Mesendoderm (in vitro differentiated cells): ENCODE data around the gene ZBTB48.
A peak's percentile ranks its signal among the peaks of the same experiment; 100 is the strongest.

Source experiments
- DNase-seq: peaks from one replicate; pipeline ENCODE4 v3.0.0; 2013
- H2AK5ac ChIP-seq: 2 replicates; pipeline ENCODE4 v1.6.1; 2013; ENCODE audit warnings: low read length, inconsistent platforms
- H2BK120ac ChIP-seq: 2 replicates; pipeline ENCODE4 v1.6.1; 2013; ENCODE audit warnings: low read depth, mild to moderate bottlenecking, low read length, moderate library complexity, mixed read lengths
- H2BK15ac ChIP-seq: replicated peaks from 2 replicates; pipeline ENCODE4 v1.6.1; 2013; ENCODE audit warnings: low read depth, mild to moderate bottlenecking, moderate library complexity
- H2BK5ac ChIP-seq: 2 replicates; pipeline ENCODE4 v1.6.1; 2013; ENCODE audit warnings: low read length, inconsistent platforms
- H3K18ac ChIP-seq: 2 replicates; pipeline ENCODE4 v1.6.1; 2013; ENCODE audit warnings: mild to moderate bottlenecking, low read length, mixed read lengths
- H3K23ac ChIP-seq: one replicate; pipeline ENCODE4 v1.6.1; 2013; ENCODE audit warnings: low read length
- H3K27ac ChIP-seq: 2 replicates; pipeline ENCODE4 v1.5.1; 2013; ENCODE audit warnings: low read depth, mild to moderate bottlenecking, inconsistent platforms, low read length, moderate library complexity
- H3K27me3 ChIP-seq: 2 replicates; pipeline ENCODE4 v1.6.1; 2013; ENCODE audit warnings: low read length, control low read depth, mild to moderate bottlenecking, inconsistent platforms; ENCODE audit not compliant: insufficient read depth, poor library complexity
- H3K36me3 ChIP-seq: 2 replicates; pipeline ENCODE4 v1.6.1; 2013; ENCODE audit warnings: low read length, inconsistent platforms; ENCODE audit not compliant: control insufficient read depth, insufficient read depth
- H3K4ac ChIP-seq: one replicate; pipeline ENCODE4 v1.6.1; 2013; ENCODE audit warnings: low read depth, mild to moderate bottlenecking, low read length, moderate library complexity
- H3K4me1 ChIP-seq: 2 replicates; pipeline ENCODE4 v1.6.1; 2013; ENCODE audit warnings: low read depth, low read length, inconsistent platforms; ENCODE audit not compliant: control insufficient read depth
- H3K4me2 ChIP-seq: 2 replicates; pipeline ENCODE4 v1.6.1; 2013; ENCODE audit warnings: low read length
- H3K4me3 ChIP-seq: 2 replicates; pipeline ENCODE4 v1.5.1; 2013; ENCODE audit warnings: mild to moderate bottlenecking, low read length
- H3K56ac ChIP-seq: one replicate; pipeline ENCODE4 v1.6.1; 2013; ENCODE audit warnings: low read length
- H3K79me1 ChIP-seq: 2 replicates; pipeline ENCODE4 v1.6.1; 2013; ENCODE audit warnings: low read length, inconsistent platforms
- H3K79me2 ChIP-seq: 2 replicates; pipeline ENCODE4 v1.6.1; 2013; ENCODE audit warnings: mild to moderate bottlenecking, low read length; ENCODE audit not compliant: control insufficient read depth, insufficient read depth
- H3K9ac ChIP-seq: 2 replicates; pipeline ENCODE4 v1.6.1; 2013; ENCODE audit warnings: low read length, inconsistent platforms
- H4K5ac ChIP-seq: one replicate; pipeline ENCODE4 v1.6.1; 2013; ENCODE audit warnings: low read length
- H4K8ac ChIP-seq: one replicate; pipeline ENCODE4 v1.6.1; 2013; ENCODE audit warnings: low read depth, mild to moderate bottlenecking, control low read depth, low read length, moderate library complexity
- WGBS: extraction: QIAGEN DNeasy Blood & Tissue Kit; methylation state at CpG from one replicate; pipeline ENCODE4 v1.1.7; 2013; ENCODE audit warnings: low lambda C conversion rate, missing lambda C conversion rate; ENCODE audit not compliant: insufficient coverage; ENCODE audit errors: extremely low coverage; 5-methylcytosine and 5-hydroxymethylcytosine counted together

The ZBTB48 gene

DNA sequence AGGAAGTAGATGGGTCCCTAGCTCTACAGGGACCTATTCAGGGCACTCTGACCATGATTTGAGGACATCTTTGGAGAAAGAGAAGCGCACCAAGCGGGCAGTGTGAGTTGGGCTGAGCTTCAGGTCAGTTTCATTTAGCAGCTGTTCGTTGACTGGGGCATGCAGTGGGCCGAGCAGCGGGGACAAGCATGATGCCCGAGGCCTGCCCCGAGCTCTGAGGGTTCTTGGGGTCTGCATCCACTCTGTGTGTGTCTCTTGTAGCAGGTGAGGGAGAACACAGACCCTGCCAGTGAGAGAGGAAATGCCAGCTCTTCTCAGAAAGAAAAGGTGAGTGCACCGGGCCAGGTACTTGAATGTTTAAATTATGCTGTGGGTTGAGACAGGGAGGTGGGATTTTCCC, 50.2 kb downstream of the ZBTB48 start:
- Histone ChIP-seq H3K18ac (no peak overlapping the region), H3K23ac (no peak overlapping the region), H4K8ac (no peak overlapping the region), H2AK5ac (no peak overlapping the region), H2BK120ac (no peak overlapping the region), H3K27me3 (no peaks in the 10 kb centered on the region), H3K9ac (no peak overlapping the region), H3K36me3 (no peaks in the 10 kb centered on the region), H3K27ac (no peak overlapping the region), H3K56ac (no peak overlapping the region), H2BK5ac (no peak overlapping the region), H3K79me2 (peaks cover 3% of the 10 kb centered on the region), H2BK15ac (no peak overlapping the region), H4K5ac (no peak overlapping the region), H3K4me2 (no peak overlapping the region), H3K4ac (no peak overlapping the region), H3K79me1 (peaks cover 9% of the 10 kb centered on the region), H3K4me3 (no peak overlapping the region), H3K4me1 (no peaks in the 10 kb centered on the region)
- WGBS, result no CpG with 5 or more reads among the region's 8 CpGs
- DNase-seq, result no peak

DNA sequence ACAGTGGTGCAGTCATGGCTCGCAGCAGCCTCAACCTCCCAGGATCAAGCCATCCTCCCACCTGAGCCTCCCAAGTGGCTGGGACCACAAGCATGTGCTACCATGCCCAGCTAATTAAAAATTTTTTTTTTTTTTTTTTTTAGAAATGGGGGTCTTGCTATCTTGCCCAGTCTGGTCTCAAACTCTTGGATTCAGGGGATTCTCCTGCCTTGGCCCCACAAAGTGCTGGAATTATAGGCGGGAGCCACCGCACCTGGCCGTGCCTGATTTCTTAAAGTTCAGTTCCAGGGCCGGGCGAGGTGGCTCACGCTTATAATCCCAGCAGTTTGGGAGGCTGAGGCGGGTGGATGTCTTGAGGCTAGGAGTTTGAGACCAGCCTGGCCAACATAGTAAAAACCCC, 51.3 kb downstream of the ZBTB48 start:
- Histone ChIP-seq H4K5ac (no peak overlapping the region), H2BK5ac (no peak overlapping the region), H2BK15ac (no peak overlapping the region), H3K9ac (no peak overlapping the region), H3K18ac (no peak overlapping the region), H2BK120ac (no peak overlapping the region), H3K36me3 (no peaks in the 10 kb centered on the region), H3K27ac (no peak overlapping the region), H3K4me1 (no peaks in the 10 kb centered on the region), H3K79me1 (peaks cover 8% of the 10 kb centered on the region), H3K4me2 (no peak overlapping the region), H3K4me3 (no peak overlapping the region), H2AK5ac (no peak overlapping the region), H3K56ac (no peak overlapping the region), H3K79me2 (peaks cover 2% of the 10 kb centered on the region), H3K27me3 (no peaks in the 10 kb centered on the region), H3K23ac (no peak overlapping the region), H4K8ac (no peak overlapping the region), H3K4ac (no peak overlapping the region)
- no peak for DNase-seq
- no CpG with 5 or more reads among the region's 8 CpGs for WGBS

DNA sequence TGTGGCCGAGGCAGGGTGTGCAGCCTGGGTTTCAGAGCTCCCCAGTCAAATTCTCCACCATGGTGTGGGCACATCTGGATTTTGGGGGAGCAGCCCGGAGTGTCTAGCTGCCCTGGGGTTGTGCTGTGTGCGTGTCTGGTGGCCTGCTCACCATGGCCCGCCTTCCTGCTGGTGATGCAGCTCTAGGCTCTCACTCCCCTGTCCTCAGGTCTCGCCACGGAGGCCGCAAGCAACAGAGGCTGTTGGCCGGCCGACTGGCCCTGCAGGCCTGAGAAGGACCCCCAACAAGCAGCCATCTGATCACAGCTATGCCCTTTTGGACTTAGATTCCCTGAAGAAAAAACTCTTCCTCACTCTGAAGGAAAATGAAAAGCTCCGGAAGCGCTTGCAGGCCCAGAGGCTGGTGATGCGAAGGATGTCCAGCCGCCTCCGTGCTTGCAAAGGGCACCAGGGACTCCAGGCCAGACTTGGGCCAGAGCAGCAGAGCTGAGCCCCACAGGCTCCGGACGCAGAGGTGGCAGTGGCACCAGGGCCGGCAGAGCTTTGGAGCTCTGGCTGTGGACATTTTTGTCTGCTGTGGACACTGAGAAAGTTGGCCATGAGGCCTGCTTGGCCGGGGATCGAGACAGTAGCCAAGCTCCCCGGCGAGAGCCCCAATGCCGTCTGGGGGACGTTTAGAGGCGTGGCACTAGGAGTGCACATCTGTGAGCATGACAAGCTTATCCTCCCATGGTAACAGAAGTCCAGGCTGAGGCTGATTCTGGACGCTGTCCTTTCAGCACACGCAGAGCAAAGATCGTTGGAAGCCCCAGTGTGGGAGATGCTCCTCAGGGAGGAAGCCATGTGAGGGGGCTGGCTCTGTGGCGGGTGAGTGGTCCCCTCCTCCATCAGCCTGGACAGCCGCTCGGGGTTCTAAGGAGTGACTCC, 53.1 kb downstream of the ZBTB48 start:
- H2BK5ac ChIP-seq, result no peak overlapping the region
- no peak overlapping the region for H2BK15ac ChIP-seq
- H2AK5ac ChIP-seq, result no peak overlapping the region
- no peak overlapping the region for H3K18ac ChIP-seq
- no peak overlapping the region for H3K4me2 ChIP-seq
- no peak overlapping the region for H3K27ac ChIP-seq
- no peaks in the 10 kb centered on the region for H3K27me3 ChIP-seq
- H4K5ac ChIP-seq, result no peak overlapping the region
- no peak overlapping the region for H3K4ac ChIP-seq
- H3K79me2 ChIP-seq, result no peaks in the 10 kb centered on the region
- DNase-seq, result no peak
- peaks cover under 1% of the 10 kb centered on the region for H3K79me1 ChIP-seq
- no peak overlapping the region for H3K23ac ChIP-seq
- no peak overlapping the region for H3K9ac ChIP-seq
- peaks cover 7% of the 10 kb centered on the region for H3K36me3 ChIP-seq
- H3K4me3 ChIP-seq, result no peak overlapping the region
- WGBS, result no CpG with 5 or more reads among the region's 30 CpGs
- no peak overlapping the region for H3K56ac ChIP-seq
- H3K4me1 ChIP-seq, result no peaks in the 10 kb centered on the region
- no peak overlapping the region for H2BK120ac ChIP-seq
- no peak overlapping the region for H4K8ac ChIP-seq

DNA sequence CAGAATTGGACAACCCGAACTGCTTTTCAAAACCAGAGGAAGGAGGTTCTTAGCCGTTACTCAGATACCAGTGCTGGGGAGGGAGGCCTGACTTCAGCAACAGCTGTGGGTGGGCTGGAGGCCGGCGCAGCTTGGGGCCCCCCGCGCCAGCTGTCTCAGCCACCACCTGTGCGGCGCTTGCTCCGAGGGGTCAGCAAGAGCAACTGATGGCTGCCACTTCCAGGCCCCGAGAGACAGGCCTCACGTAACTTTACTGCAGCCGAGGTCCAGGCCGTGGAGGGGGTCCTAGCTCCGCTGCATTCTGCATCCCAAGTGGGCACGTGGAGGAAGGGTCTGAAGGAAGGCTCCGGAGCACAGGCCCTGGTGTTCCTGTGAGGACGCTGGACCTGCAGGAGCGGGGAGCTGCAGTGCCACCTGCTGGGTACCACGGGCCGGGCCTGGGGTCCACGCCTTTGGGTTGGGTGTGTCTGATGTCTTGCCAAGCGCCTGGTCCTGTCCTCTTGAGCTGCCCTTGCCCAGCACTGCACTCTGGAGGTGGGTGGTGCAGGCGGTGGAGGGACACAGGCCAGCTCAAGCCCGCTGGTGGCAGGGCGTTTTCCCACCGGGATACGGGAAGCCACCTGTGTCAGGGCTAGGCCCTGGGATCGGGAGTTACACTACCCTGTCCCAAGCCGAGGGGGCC, 54.7 kb downstream of the ZBTB48 start:
- no CpG with 5 or more reads among the region's 29 CpGs for WGBS
- DNase-seq, result peak; percentile 56
- peaks cover 11% of the 10 kb centered on the region for H3K36me3 ChIP-seq

DNA sequence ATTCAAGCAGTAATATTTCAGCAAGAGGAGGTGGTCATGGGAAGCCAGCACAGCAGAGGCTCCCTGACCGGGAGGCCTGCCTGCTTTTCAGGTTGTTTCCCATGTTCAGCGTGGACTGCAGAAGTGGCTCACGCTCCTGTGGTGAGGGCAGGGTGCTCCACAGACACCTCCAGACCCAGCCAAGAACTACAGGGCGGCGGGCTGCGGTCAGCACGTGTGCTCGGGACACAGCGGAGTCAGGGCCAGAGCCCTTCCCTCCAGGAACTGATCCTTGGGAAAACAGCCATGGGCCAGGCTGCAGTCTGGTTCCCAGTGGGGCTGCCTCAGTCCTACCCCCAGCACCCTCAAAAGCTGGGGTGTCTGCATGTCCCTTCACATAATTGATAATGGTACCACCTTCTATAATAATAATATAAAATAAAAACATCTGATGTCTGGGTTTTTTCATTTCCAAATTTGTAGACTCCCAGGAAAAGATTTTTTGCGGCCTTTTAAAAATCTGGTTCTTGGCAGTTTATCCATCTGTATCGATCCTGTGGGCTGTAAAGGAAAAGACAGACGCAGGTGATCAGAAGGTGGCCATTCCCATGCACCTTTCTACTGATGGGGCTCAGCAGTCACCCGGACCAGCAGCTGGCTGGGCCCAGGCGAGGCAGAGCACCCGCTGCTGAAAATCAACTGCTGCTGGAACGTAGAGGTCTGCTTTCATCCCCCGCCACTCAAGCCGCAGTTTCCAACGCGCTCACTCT, 55.5 kb downstream of the ZBTB48 start:
- no peaks in the 10 kb centered on the region for H3K4me1 ChIP-seq
- H3K27me3 ChIP-seq, result no peaks in the 10 kb centered on the region
- H3K4me2 ChIP-seq, result no peak overlapping the region
- no peak overlapping the region for H3K4me3 ChIP-seq
- no peak for DNase-seq
- no peak overlapping the region for H3K4ac ChIP-seq
- no peak overlapping the region for H4K5ac ChIP-seq
- no peak overlapping the region for H4K8ac ChIP-seq
- H2BK120ac ChIP-seq, result no peak overlapping the region
- H3K79me2 ChIP-seq, result no peaks in the 10 kb centered on the region
- H3K36me3 ChIP-seq, result peaks cover 16% of the 10 kb centered on the region
- no peak overlapping the region for H2BK5ac ChIP-seq
- no peak overlapping the region for H3K18ac ChIP-seq
- no CpG with 5 or more reads among the region's 20 CpGs for WGBS
- no peak overlapping the region for H3K9ac ChIP-seq
- H3K56ac ChIP-seq, result no peak overlapping the region
- no peak overlapping the region for H2BK15ac ChIP-seq
- H3K23ac ChIP-seq, result no peak overlapping the region
- H3K27ac ChIP-seq, result no peak overlapping the region
- no peak overlapping the region for H2AK5ac ChIP-seq
- no peaks in the 10 kb centered on the region for H3K79me1 ChIP-seq

More for the DNA sequence above, 54.7 kb downstream of the ZBTB48 start:
- Histone ChIP-seq H3K4me1 (no peaks in the 10 kb centered on the region), H3K79me2 (no peaks in the 10 kb centered on the region), H2BK5ac (no peak overlapping the region), H3K4me3 (no peak overlapping the region), H3K23ac (no peak overlapping the region), H2BK15ac (no peak overlapping the region), H3K27me3 (no peaks in the 10 kb centered on the region), H4K5ac (no peak overlapping the region), H2BK120ac (no peak overlapping the region), H3K27ac (no peak overlapping the region), H3K56ac (no peak overlapping the region), H2AK5ac (no peak overlapping the region), H3K18ac (no peak overlapping the region), H3K9ac (no peak overlapping the region), H3K4me2 (no peak overlapping the region), H3K79me1 (no peaks in the 10 kb centered on the region), H3K4ac (no peak overlapping the region), H4K8ac (no peak overlapping the region)
